OCI-LY7 (cell line): Measurements from ENCODE around the gene CYP2C19. TPM values are rescaled to one million over a fixed set of nuclear protein-coding genes. Genes with fewer than 3 reads are reported as not detected.

Source experiments
- Bru-seq: library from RNA; stranded (reverse); fragments of 400-500 nt; gene quantifications from one replicate; lab custom pipeline; 2021; lab: Mats Ljungman, UMichigan
- BruChase-seq, 2 experiments: library from RNA; stranded (reverse); fragments of 400-500 nt; gene quantifications; one replicate each; lab custom pipeline; 2021; lab: Mats Ljungman, UMichigan
- BruUV-seq: library from RNA; stranded (reverse); fragments of 400-500 nt; replicated peaks from 2 replicates; lab custom pipeline; 2021; lab: Mats Ljungman, UMichigan
- CTCF ChIA-PET: fragments of 300-600 bp; sonication (Branson Sonifier 250); formaldehyde crosslinking; loops from one replicate; lab custom pipeline; 2022; ENCODE audit warnings: antibody characterized with exemption; ENCODE audit not compliant: unreplicated experiment; lab: Charles Lee
- POLR2A ChIA-PET: fragments of 300-600 bp; sonication (Branson Sonifier 250); formaldehyde crosslinking; loops from one replicate; lab custom pipeline; 2022; ENCODE audit warnings: antibody characterized with exemption; lab: Charles Lee
- DNase-seq: peaks from one replicate; pipeline ENCODE4 v3.0.0-alpha.2; 2015; ENCODE audit warnings: low spot score
- H2AFZ ChIP-seq: fragments of 200-600 bp; sonication (generic), shearing (Covaris generic); 2 replicates; pipeline ENCODE4 v1.6.1; 2014; ENCODE audit warnings: mild to moderate bottlenecking, antibody characterized with exemption, low read length, moderate library complexity
- H3K27ac ChIP-seq: fragments of 200-600 bp; sonication (generic); 2 replicates; pipeline ENCODE4 v1.5.1; 2014; ENCODE audit warnings: mixed run types, low read depth, mild to moderate bottlenecking, moderate library complexity, low read length, inconsistent platforms; ENCODE audit not compliant: poor library complexity, severe bottlenecking
- H3K36me3 ChIP-seq: fragments of 200-600 bp; sonication (generic); 2 replicates; pipeline ENCODE4 v1.6.1; 2014; ENCODE audit warnings: mild to moderate bottlenecking, antibody characterized with exemption, low read length, moderate library complexity, mixed read lengths; ENCODE audit not compliant: insufficient read depth
- H3K4me1 ChIP-seq: fragments of 200-600 bp; sonication (generic); 2 replicates; pipeline ENCODE4 v1.5.1; 2014; ENCODE audit warnings: mild to moderate bottlenecking, low read length; ENCODE audit not compliant: insufficient read depth, poor library complexity, severe bottlenecking
- H3K4me2 ChIP-seq: fragments of 200-600 bp; sonication (generic); 2 replicates; pipeline ENCODE4 v1.6.1; 2014; ENCODE audit warnings: mild to moderate bottlenecking, low read length
- H3K4me3 ChIP-seq: fragments of 200-600 bp; sonication (generic); 2 replicates; pipeline ENCODE4 v1.5.1; 2014; ENCODE audit warnings: mild to moderate bottlenecking, low read depth, low read length; ENCODE audit not compliant: poor library complexity, severe bottlenecking
- H3K79me2 ChIP-seq: fragments of 200-600 bp; sonication (generic); 2 replicates; pipeline ENCODE4 v1.6.1; 2016; ENCODE audit warnings: low read depth, mild to moderate bottlenecking, low read length, moderate library complexity, mixed read lengths; ENCODE audit not compliant: insufficient read depth
- H3K9me2 ChIP-seq: fragments of 200-600 bp; sonication (generic); 2 replicates; pipeline ENCODE4 v1.6.1; 2016; ENCODE audit warnings: mild to moderate bottlenecking, low read length, mixed read lengths; ENCODE audit not compliant: insufficient read depth
- H3K9me3 ChIP-seq: fragments of 200-600 bp; sonication (generic); 2 replicates; pipeline ENCODE4 v1.6.1; 2014; ENCODE audit warnings: mild to moderate bottlenecking, mixed run types, low read length, mixed read lengths
- H4K20me1 ChIP-seq: fragments of 200-600 bp; sonication (generic); 2 replicates; pipeline ENCODE4 v1.6.1; 2014; ENCODE audit warnings: mild to moderate bottlenecking, antibody characterized with exemption, low read length, moderate library complexity, mixed read lengths; ENCODE audit not compliant: insufficient read depth
- CTCF ChIP-seq: fragments of 200-600 bp; sonication (generic); conservative IDR thresholded peaks from 2 replicates; pipeline ENCODE4 v1.5.1; 2014; ENCODE audit warnings: mild to moderate bottlenecking, antibody characterized with exemption, low read length, moderate library complexity, mixed read lengths
- EZH2phosphoT487 ChIP-seq: fragments of 200-600 bp; sonication (generic); IDR thresholded peaks from 2 replicates; pipeline ENCODE4 v1.6.1; 2018; ENCODE audit warnings: low read depth, borderline replicate concordance, mild to moderate bottlenecking, mixed run types, antibody characterized with exemption, low read length, moderate library complexity, mixed read lengths
- intact Hi-C: fragments of 100-400 bp; cut with micrococcal nuclease; formaldehyde crosslinking; loops from one replicate; pipeline ENCODE4 v1.10.0; 2022; ENCODE audit not compliant: unreplicated experiment
- long read RNA-seq: library from polyadenylated mRNA; stranded (forward); transcript quantifications from one replicate; pipeline ENCODE4 v2.0.0, GENCODE V29; 2022
- total RNA-seq, 2 experiments: library from RNA; depleted of rRNA in 1 of 2; stranded (reverse); fragments of >200 nt in 1 of 2; shearing (Covaris generic) in 1 of 2; gene quantifications; 2 replicates each; pipeline ENCODE4 v1.2.3, GENCODE V29; 2014 to 2022

The CYP2C19 gene
- total RNA-seq (2014; rRNA removed; shearing (Covaris generic)) (not detected in 2 replicates), total RNA-seq (2022) (not detected in 2 replicates), Bru-seq, nascent RNA (not detected), BruChase-seq, experiment 1, labeled RNA remaining after a 6-hour chase (not detected), BruChase-seq, experiment 2, labeled RNA remaining after a 2-hour chase (not detected)
- long read RNA-seq, result 0 reads

GRCh38 chr10:94762393-94762792 is at the start of gene CYP2C19:
Gene CYP2C19, plus strand, starts transcription at chr10:94762681. Its CDS starts 25 bp downstream, at chr10:94762706.
- CTCF ChIA-PET, result no interaction called here
- BruUV-seq, result no TSS peak
- no peak for DNase-seq
- Histone ChIP-seq H3K9me3 (no peaks in the 10 kb centered on the region), H3K36me3 (no peaks in the 10 kb centered on the region), H3K4me3 (no peak within 1 kb of the TSS), H3K79me2 (no peaks in the 10 kb centered on the region), H3K27ac (no peak within 1 kb of the TSS), H2AFZ (no peak within 1 kb of the TSS), H4K20me1 (no peaks in the 10 kb centered on the region), H3K9me2 (no peaks in the 10 kb centered on the region; the same call in 1 of the 2 replicates), H3K4me2 (no peak within 1 kb of the TSS), H3K4me1 (no peaks in the 10 kb centered on the region)
- no peak for TF ChIP-seq CTCF
- no peak for TF ChIP-seq EZH2phosphoT487
- POLR2A ChIA-PET, result no interaction called here
- intact Hi-C loops, result no loop called here

- H3K9me3 ChIP-seq, result no peaks in the 10 kb centered on the region
- no peaks in the 10 kb centered on the region for H3K4me1 ChIP-seq
- no peaks in the 10 kb centered on the region for H3K79me2 ChIP-seq
- no peak overlapping the region for H3K4me3 ChIP-seq
- ChIA-PET POLR2A (no interaction called here), CTCF (no interaction called here)
- H4K20me1 ChIP-seq, result no peaks in the 10 kb centered on the region
- intact Hi-C loops, result no loop called here
- no peaks in the 10 kb centered on the region for H3K36me3 ChIP-seq
- no peak for DNase-seq
- no peak overlapping the region for H3K4me2 ChIP-seq
- no peak overlapping the region for H3K27ac ChIP-seq
- no peaks in the 10 kb centered on the region for H3K9me2 ChIP-seq
- H2AFZ ChIP-seq, result no peak overlapping the region
- BruUV-seq, result no TSS peak
- no peak for TF ChIP-seq EZH2phosphoT487
- TF ChIP-seq CTCF, result no peak
These were observed 36.6 kb upstream of the CYP2C19 start for GRCh38 chr10:94725871-94726270.

DNA sequence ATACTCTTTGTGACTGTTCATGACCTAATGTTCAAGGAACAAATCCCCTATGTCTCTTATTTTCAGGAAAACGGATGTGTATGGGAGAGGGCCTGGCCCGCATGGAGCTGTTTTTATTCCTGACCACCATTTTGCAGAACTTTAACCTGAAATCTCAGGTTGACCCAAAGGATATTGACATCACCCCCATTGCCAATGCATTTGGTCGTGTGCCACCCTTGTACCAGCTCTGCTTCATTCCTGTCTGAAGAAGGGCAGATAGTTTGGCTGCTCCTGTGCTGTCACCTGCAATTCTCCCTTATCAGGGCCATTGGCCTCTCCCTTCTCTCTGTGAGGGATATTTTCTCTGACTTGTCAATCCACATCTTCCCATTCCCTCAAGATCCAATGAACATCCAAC is 27.3 kb upstream of the CYP2C19 start:
- H3K9me2 ChIP-seq, result no peaks in the 10 kb centered on the region
- no TSS peak for BruUV-seq
- no peak for TF ChIP-seq CTCF
- no peak for TF ChIP-seq EZH2phosphoT487

More for the DNA sequence above, 27.3 kb upstream of the CYP2C19 start:
- no peak overlapping the region for H3K27ac ChIP-seq
- intact Hi-C loops, result no loop called here
- no peaks in the 10 kb centered on the region for H3K36me3 ChIP-seq
- no peak overlapping the region for H3K4me3 ChIP-seq
- no peaks in the 10 kb centered on the region for H4K20me1 ChIP-seq
- H3K9me3 ChIP-seq, result no peaks in the 10 kb centered on the region
- CTCF ChIA-PET, result no interaction called here
- no peaks in the 10 kb centered on the region for H3K4me1 ChIP-seq
- H2AFZ ChIP-seq, result no peak overlapping the region
- POLR2A ChIA-PET, result no interaction called here
- no peaks in the 10 kb centered on the region for H3K79me2 ChIP-seq
- no peak for DNase-seq
- H3K4me2 ChIP-seq, result no peak overlapping the region
